ENCODE measurements around the gene OR52J3. TPM values are rescaled to one million over a fixed set of nuclear protein-coding genes. Genes with fewer than 3 reads are reported as not detected.
"Not testable (repeated sequence)": the region's sequence is repeated elsewhere in the genome, so short reads cannot be mapped to it uniquely, and the experiment has no call there.

OR52J3 gene
- total and polyA plus RNA-seq, 10 of the 15 experiments (the other 5 are each of a cell fraction or from before 2014, with no cell fraction given): not detected

DNA sequence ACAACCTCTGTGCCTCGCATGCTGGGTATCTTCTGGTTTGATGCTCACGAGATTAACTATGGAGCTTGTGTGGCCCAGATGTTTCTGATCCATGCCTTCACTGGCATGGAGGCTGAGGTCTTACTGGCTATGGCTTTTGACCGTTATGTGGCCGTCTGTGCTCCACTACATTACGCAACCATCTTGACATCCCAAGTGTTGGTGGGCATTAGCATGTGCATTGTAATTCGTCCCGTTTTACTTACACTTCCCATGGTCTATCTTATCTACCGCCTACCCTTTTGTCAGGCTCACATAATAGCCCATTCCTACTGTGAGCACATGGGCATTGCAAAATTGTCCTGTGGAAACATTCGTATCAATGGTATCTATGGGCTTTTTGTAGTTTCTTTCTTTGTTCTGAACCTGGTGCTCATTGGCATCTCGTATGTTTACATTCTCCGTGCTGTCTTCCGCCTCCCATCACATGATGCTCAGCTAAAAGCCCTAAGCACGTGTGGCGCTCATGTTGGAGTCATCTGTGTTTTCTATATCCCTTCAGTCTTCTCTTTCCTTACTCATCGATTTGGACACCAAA is 516 bp downstream of the OR52J3 start:
- Histone ChIP-seq H3K4me3 (no peak overlapping the region), H2AFZ (ENCODE audit: control insufficient read depth, low read depth, low read length) (no peak overlapping the region), H4K20me1 (ENCODE audit: control insufficient read depth, insufficient read depth) (no peaks in the 10 kb centered on the region), H3K36me3 (ENCODE audit: control insufficient read depth in 2 of 2, insufficient read depth in 2 of 2, low read length in 1 of 2) (no peaks in the 10 kb centered on the region), H3K4me1 (ENCODE audit: control insufficient read depth, insufficient read depth, low read length) (no peaks in the 10 kb centered on the region), H3K4me2 (ENCODE audit: control insufficient read depth, insufficient read depth) (no peak overlapping the region), H3K9ac (ENCODE audit: control insufficient read depth, insufficient read depth, low read length) (no peak overlapping the region), H3K27ac (ENCODE audit: control insufficient read depth, insufficient read depth) (no peak overlapping the region), H3K9me3 (replicated peaks; ENCODE audit: control insufficient read depth, insufficient read depth, low read length) (no peaks in the 10 kb centered on the region), H3K27me3 (replicated peaks in 1 of 2; ENCODE audit: control insufficient read depth in 2 of 2, insufficient read depth in 2 of 2, low read length in 1 of 2) (no peaks in the 10 kb centered on the region), H3K79me2 (ENCODE audit: control insufficient read depth, insufficient read depth, low read length) (no peaks in the 10 kb centered on the region)
- TF ChIP-seq, protein P1, sequence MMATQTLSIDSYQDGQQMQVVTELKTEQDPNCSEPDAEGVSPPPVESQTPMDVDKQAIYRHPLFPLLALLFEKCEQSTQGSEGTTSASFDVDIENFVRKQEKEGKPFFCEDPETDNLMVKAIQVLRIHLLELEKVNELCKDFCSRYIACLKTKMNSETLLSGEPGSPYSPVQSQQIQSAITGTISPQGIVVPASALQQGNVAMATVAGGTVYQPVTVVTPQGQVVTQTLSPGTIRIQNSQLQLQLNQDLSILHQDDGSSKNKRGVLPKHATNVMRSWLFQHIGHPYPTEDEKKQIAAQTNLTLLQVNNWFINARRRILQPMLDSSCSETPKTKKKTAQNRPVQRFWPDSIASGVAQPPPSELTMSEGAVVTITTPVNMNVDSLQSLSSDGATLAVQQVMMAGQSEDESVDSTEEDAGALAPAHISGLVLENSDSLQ (IDR thresholded peaks at IDR 0.05): no peak
- no peak for TF ChIP-seq RFX5 (IDR thresholded peaks at IDR 0.05; ENCODE audit: low read depth, low read length)
- no peak for TF ChIP-seq STAT3 (IDR thresholded peaks at IDR 0.05; ENCODE audit: low read depth, low read length)
- TF ChIP-seq EP300 (IDR thresholded peaks at IDR 0.05; ENCODE audit: borderline replicate concordance in 1 of 2, control insufficient read depth in 1 of 2, low read depth in 2 of 2, low read length in 2 of 2): no peak
- no peak for TF ChIP-seq IKZF2 (IDR thresholded peaks at IDR 0.05)
- TF ChIP-seq HDGF (IDR thresholded peaks at IDR 0.05): no peak
- SMC1A ChIA-PET (ENCODE audit: uncharacterized antibody, unreplicated experiment): no interaction called here
- in situ Hi-C loops (cut with MboI) (no loop called here), intact Hi-C loops (cut with micrococcal nuclease; ENCODE audit: unreplicated experiment) (no loop called here)
- WGBS (ENCODE audit: insufficient coverage, insufficient replicate concordance, low lambda C conversion rate, missing lambda C conversion rate): 42% methylated on average over 15 of the region's 15 CpGs
- FAIRE-seq (no peak), ATAC-seq (no peak), DNase-seq (ENCODE audit: low read depth, low spot score) (no peak)
- CTCF ChIA-PET: no interaction called here
- RAD21 ChIA-PET (ENCODE audit: unreplicated experiment): no interaction called here
- BruUV-seq (replicated peaks): no TSS peak
- POLR2A ChIA-PET: no interaction called here

DNA sequence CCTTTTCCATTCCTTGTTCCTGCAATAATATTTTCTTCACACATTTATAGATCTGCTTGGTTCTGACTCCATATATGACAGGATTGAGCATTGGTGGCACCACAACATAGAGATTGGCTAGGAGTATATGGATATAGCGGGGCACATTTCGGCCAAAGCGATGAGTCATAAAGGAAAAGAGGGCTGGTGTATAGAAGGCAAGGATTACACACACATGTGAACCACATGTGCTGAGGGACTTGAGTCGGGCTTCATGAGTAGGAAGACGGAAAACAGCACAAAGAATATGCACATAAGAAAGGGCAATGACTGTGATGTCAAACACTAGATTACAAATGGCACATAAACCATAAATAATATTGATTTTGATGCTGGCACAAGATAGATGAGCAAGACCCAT is 12.4 kb downstream of the OR52J3 start:
- CTCF ChIA-PET; in situ Hi-C loops (cut with MboI); H3K27ac ChIP-seq (ENCODE audit: control insufficient read depth, insufficient read depth); H4K20me1 ChIP-seq (ENCODE audit: control insufficient read depth, insufficient read depth); RAD21 ChIA-PET (ENCODE audit: unreplicated experiment); POLR2A ChIA-PET; H2AFZ ChIP-seq (ENCODE audit: control insufficient read depth, low read depth, low read length); H3K9ac ChIP-seq (ENCODE audit: control insufficient read depth, insufficient read depth, low read length); SMC1A ChIA-PET (ENCODE audit: uncharacterized antibody, unreplicated experiment); ATAC-seq; H3K4me3 ChIP-seq; H3K4me2 ChIP-seq (ENCODE audit: control insufficient read depth, insufficient read depth); intact Hi-C loops (cut with micrococcal nuclease; ENCODE audit: unreplicated experiment); H3K4me1 ChIP-seq (ENCODE audit: control insufficient read depth, insufficient read depth, low read length); H3K9me3 ChIP-seq (replicated peaks; ENCODE audit: control insufficient read depth, insufficient read depth, low read length); H3K27me3 ChIP-seq (replicated peaks in 1 of 2; ENCODE audit: control insufficient read depth in 2 of 2, insufficient read depth in 2 of 2, low read length in 1 of 2); DNase-seq (ENCODE audit: low read depth, low spot score); H3K36me3 ChIP-seq (ENCODE audit: control insufficient read depth in 2 of 2, insufficient read depth in 2 of 2, low read length in 1 of 2); FAIRE-seq; H3K79me2 ChIP-seq (ENCODE audit: control insufficient read depth, insufficient read depth, low read length); BruUV-seq (replicated peaks): not testable (repeated sequence)
- WGBS (ENCODE audit: insufficient coverage, insufficient replicate concordance, low lambda C conversion rate, missing lambda C conversion rate): 28% methylated on average over 5 of the region's 5 CpGs
